ENCODE measurements around the gene LMBR1. TPM values are rescaled to one million over a fixed set of nuclear protein-coding genes. Genes with fewer than 3 reads are reported as not detected.

Gene LMBR1
- total RNA-seq, 1 donor from 2014 or later = 37.3 TPM

DNA sequence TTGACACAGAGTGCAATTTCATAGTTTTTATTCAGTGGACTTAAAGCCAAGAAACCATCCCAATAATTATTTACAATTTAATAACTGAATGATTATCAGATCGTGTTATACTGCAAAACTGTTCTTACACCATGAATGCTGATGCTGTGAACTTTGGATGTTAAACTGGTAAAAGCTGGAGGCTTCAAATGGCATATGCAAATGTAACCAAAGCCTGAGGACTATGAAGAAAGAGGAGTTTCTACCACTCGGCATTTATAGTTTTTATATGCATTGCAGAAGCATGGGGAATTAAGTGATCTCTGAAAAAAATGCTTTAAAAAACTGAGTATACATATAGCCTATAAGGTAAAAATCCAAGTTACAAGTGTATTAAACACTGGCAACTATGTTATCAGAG, 210.1 kb downstream of the LMBR1 start:
- Mint-ChIP-seq H3K4me1 (ENCODE audit: low read depth) (no peaks in the 10 kb centered on the region), H3K27ac (ENCODE audit: unreplicated experiment) (no peak overlapping the region), H3K4me3 (ENCODE audit: unreplicated experiment) (no peak overlapping the region), H3K27me3 (ENCODE audit: low read depth) (no peaks in the 10 kb centered on the region), H3K36me3 (ENCODE audit: low read depth) (peaks cover 8% of the 10 kb centered on the region), H3K9me3 (ENCODE audit: low read depth) (no peaks in the 10 kb centered on the region)
- DNase-seq (ENCODE audit: low spot score) = no peak
- TF ChIP-seq CTCF (IDR thresholded peaks at IDR 0.05) = no peak

DNA sequence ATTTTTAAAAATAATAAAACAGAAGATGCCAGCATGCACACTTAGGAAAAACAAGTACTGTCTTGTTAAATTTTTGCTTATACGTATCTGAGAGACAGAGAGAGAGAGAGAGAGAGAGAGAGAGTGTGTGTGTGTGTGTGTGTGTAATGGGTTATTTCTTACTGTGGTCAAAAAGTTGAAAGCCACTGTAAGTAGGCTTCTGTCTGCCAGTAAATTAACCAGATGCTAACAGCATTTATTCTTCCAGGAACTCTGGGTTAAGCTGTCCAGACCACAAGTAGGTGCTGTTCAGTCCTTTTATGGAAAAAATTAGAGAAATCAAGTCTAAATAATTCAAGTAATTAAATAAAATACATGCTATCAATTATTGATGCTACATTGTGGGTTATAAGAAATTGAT, 212.7 kb downstream of the LMBR1 start:
- H3K27ac Mint-ChIP-seq (ENCODE audit: unreplicated experiment) = no peak overlapping the region
- H3K4me3 Mint-ChIP-seq (ENCODE audit: unreplicated experiment) = no peak overlapping the region
- H3K9me3 Mint-ChIP-seq (ENCODE audit: low read depth) = no peaks in the 10 kb centered on the region
- H3K27me3 Mint-ChIP-seq (ENCODE audit: low read depth) = no peaks in the 10 kb centered on the region
- H3K36me3 Mint-ChIP-seq (ENCODE audit: low read depth) = peaks cover 17% of the 10 kb centered on the region
- no peak for DNase-seq (ENCODE audit: low spot score)
- H3K4me1 Mint-ChIP-seq (ENCODE audit: low read depth) = no peaks in the 10 kb centered on the region
- TF ChIP-seq CTCF (IDR thresholded peaks at IDR 0.05) = no peak

GRCh38 chr7:156677374-156678054, 215.5 kb downstream of the LMBR1 start:
- H3K27ac Mint-ChIP-seq (ENCODE audit: unreplicated experiment) = no peak overlapping the region
- DNase-seq (ENCODE audit: low spot score) = no peak
- H3K36me3 Mint-ChIP-seq (ENCODE audit: low read depth) = peaks cover 18% of the 10 kb centered on the region
- TF ChIP-seq CTCF (IDR thresholded peaks at IDR 0.05) = no peak
- H3K4me1 Mint-ChIP-seq (ENCODE audit: low read depth) = no peaks in the 10 kb centered on the region
- H3K4me3 Mint-ChIP-seq (ENCODE audit: unreplicated experiment) = no peak overlapping the region
- no peaks in the 10 kb centered on the region for H3K9me3 Mint-ChIP-seq (ENCODE audit: low read depth)
- H3K27me3 Mint-ChIP-seq (ENCODE audit: low read depth) = no peaks in the 10 kb centered on the region

- Mint-ChIP-seq H3K4me3 (ENCODE audit: unreplicated experiment) (no peak overlapping the region), H3K4me1 (ENCODE audit: low read depth) (no peaks in the 10 kb centered on the region), H3K36me3 (ENCODE audit: low read depth) (peaks cover 16% of the 10 kb centered on the region), H3K27ac (ENCODE audit: unreplicated experiment) (no peak overlapping the region), H3K9me3 (ENCODE audit: low read depth) (no peaks in the 10 kb centered on the region), H3K27me3 (ENCODE audit: low read depth) (no peaks in the 10 kb centered on the region)
- DNase-seq (ENCODE audit: low spot score) = no peak
- no peak for TF ChIP-seq CTCF (IDR thresholded peaks at IDR 0.05)
These were observed 216.7 kb downstream of the LMBR1 start for GRCh38 chr7:156676263-156676662.

GRCh38 chr7:156675721-156676120, 217.3 kb downstream of the LMBR1 start:
- Mint-ChIP-seq H3K4me1 (ENCODE audit: low read depth) (no peaks in the 10 kb centered on the region), H3K4me3 (ENCODE audit: unreplicated experiment) (no peak overlapping the region), H3K9me3 (ENCODE audit: low read depth) (no peaks in the 10 kb centered on the region)

More at GRCh38 chr7:156675721-156676120, 217.3 kb downstream of the LMBR1 start:
- no peak for TF ChIP-seq CTCF (IDR thresholded peaks at IDR 0.05)
- H3K27ac Mint-ChIP-seq (ENCODE audit: unreplicated experiment) = no peak overlapping the region
- no peaks in the 10 kb centered on the region for H3K27me3 Mint-ChIP-seq (ENCODE audit: low read depth)
- no peak for DNase-seq (ENCODE audit: low spot score)
- peaks cover 16% of the 10 kb centered on the region for H3K36me3 Mint-ChIP-seq (ENCODE audit: low read depth)
